Transverse colon (tissue), 4 donors: Measurements from ENCODE around the gene SGF29.
"Not testable (repeated sequence)": the region's sequence is repeated elsewhere in the genome, so short reads cannot be mapped to it uniquely, and the experiment has no call there.

Source experiments
- CTCF ChIP-seq, 5 experiments: fragments of 200-600 bp in 3 of 5; fragments of 450-650 bp in 2 of 5; sonication (generic) in 3 of 5; IDR thresholded peaks; 1 replicate in 2 of 5; 2 replicates in 3 of 5; pipeline ENCODE4 v1.5.1; 2016 to 2017; ENCODE audit warnings: antibody characterized with exemption in 5 of 5, inconsistent platforms in 3 of 5, mild to moderate bottlenecking in 2 of 5, moderate library complexity in 1 of 5
- EP300 ChIP-seq: sonication (generic); formaldehyde crosslinking; IDR thresholded peaks from one replicate; pipeline ENCODE4 v1.6.1; 2017; ENCODE audit warnings: antibody characterized with exemption, low read depth
- POLR2AphosphoS5 ChIP-seq, 3 donors: sonication (generic); formaldehyde crosslinking; IDR thresholded peaks; one replicate each; pipeline ENCODE4 v1.6.1; 2016; ENCODE audit warnings: antibody characterized with exemption in 3 of 3

DNA sequence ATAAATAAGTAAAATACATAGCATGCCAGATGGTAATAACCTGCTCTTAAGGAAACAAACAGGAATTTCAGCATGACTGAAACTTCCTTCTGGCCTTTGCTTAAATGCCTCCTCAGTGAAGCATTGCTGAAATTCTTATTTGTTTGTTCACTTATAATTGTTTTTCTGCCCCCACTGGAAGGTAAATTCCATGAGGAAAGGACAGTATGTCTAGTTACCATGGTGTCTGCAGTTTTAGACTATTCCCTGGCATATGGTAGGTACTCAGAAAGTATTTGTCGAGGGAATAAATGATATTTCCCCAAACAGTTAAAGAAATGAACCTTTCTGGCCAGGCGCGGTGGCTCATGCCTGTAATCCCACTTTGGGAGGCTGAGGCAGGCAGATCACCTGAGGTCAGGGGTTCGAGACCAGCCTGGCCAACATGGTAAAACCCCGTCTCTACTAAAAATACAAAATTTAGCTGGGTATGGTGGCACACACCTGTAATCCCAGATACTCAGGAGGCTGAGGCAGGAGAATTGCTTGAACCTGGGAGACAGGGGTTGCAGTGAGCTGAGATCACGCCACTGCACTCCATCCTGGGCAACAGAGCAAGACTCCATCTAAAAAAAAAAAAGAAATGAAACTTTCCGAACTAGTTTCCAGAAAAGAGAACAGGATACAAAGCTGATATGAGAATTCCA, 26.5 kb upstream of the SGF29 start:
- not testable (repeated sequence) for TF ChIP-seq CTCF (IDR thresholded peaks at IDR 0.05); POLR2AphosphoS5 (IDR thresholded peaks at IDR 0.05); EP300
